NCI-H748 (cell line): ENCODE measurements around the gene SLC4A8.
"Not testable (repeated sequence)": the region's sequence is repeated elsewhere in the genome, so short reads cannot be mapped to it uniquely, and the experiment has no call there.

Experiments
- DNase-seq: peaks from one replicate; lab custom pipeline; 2025; ENCODE audit not compliant: unreplicated experiment; lab: John Stamatoyannopoulos, UW

SLC4A8 gene

DNA sequence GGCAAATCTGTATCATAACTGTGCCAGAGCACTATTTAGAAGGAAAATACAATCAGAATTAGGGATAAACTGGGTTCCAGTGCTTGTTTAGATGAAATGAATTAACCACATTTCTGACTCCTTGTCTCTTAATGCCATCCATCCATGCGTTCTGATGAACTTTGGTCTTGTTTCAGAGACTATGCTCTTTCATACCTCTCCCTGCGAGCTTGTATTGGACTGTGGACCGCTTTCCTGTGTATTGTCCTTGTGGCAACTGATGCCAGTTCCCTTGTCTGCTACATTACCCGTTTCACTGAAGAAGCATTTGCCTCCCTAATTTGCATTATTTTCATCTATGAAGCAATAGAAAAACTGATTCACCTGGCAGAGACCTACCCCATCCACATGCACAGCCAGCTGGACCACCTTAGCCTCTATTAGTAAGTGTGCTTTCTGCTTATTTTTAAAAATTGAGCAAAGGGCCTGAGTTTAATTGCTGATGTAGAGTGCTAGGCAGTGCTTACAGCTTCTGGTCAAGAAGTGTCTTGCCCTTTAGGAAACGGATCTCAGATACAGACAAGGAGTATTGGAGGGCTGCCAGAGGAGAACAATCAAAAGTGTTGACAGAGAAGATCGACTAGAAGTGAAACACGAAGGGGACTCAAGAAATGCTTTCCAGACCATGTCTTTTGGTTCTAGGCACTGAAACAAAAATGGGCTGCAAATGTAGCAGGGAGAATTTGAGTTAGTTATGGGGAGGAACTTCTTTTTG is 46.7 kb downstream of the SLC4A8 start:
- no peak for DNase-seq

DNA sequence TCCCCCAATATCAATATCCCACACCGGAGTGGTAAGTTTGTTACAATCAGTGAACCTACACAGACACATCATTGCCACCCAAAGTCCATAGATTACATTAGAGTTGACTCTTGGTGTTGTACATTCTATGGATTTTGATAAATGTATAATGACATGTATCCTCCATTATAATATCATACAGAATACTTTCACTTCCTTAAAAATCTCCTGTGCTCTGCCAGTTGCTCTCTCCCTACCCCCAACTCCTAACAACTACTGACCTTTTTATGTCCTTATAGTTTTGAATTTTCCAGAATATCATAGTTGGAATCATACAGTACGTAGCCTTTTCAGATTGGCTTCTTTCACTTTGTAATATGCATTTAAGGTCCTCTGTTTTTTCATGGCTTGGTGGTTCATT is 48.4 kb downstream of the SLC4A8 start:
- DNase-seq: no peak

DNA sequence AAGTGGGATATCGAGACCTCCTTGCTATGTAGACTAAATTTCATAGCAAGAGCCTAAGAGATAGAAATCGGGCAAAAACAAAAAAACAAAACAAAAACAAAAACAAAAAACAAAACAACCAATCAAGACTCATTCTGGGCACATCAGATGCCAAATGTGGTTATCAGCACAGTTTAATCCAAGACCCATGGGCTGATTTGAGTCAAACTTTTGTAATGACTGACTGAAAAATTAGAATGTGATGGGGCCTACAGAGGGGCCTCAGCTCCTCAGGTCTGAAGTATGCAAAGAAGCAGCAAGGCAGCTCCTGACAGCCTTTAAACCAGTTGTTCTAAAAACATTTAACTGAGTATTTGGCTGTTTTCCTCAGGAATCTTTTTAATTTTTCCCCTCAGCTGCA is 49.3 kb downstream of the SLC4A8 start:
- no peak for DNase-seq

DNA sequence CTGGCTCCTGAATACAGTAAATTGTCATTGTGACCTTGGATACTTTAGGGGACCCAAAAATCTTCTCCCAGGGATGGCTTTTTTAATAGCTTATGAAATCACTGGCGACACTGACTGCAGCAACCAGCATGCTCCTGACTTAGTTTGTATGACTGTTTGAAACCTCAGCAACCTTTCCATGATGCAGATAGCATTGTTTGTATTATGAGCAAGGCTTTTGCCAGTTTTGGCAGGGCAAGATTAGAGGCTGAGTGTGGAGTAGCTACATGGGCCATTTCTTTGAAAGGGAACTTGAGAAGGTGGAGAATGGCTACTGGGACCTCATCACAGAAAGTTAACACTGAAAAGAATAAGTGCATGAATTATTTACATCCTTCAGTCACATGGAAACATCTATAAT is 50.9 kb downstream of the SLC4A8 start:
- DNase-seq: no peak

DNA sequence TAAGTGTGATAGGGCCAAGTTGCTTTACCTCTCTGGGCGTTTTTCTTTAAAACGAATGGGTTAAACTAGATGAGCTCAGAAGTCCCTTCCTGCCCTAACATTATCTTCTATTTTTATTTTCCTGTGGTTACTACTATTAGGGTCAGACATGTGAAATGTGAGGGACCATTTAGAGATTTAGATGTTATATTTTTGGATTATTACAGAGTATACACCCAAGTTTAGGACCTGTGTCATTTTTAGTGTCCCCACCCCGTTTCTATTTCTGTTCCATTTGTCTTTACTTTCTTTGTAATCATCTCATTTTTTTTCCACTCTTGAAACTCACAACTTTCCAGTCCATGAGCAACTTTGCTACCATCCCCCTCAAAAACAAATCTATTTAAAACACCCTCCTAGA is 56.3 kb downstream of the SLC4A8 start:
- DNase-seq: no peak

DNA sequence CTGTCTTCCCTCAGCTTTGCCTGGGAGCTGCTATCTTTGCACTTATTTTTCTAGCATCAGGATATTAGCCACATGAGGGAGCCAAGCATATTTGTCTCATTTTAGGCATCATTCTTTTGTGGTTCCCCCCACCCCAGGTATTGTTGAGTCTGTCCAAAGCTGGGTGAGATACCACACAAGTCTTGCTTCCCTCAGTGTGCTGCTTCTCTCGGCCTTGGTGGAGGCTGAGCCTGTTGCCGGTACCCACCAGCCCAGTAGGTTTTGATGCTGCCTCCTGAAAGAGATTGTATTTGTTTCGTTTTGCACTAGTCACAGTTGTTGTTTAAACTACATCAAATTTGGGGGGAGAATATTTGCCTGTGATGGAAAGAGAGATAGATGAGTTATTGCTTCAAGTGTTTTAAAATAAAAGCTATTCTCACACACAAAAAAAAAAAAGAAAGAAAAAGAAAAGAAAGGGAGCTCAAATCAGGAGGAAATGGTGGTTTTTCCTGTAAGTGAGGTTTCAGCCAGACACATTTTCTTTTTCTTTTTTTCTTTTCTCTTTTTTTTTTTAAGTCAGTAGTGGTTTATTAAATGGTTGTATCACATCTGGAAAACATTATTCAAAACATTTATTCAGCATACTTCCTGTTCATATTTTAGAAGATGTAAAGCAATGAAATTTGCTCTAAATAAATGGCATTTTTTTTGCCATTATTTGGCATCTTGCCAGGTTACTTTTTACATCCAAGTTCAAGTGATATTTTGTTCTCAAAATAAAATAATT is 58.5 kb downstream of the SLC4A8 start:
- no peak for DNase-seq

DNA sequence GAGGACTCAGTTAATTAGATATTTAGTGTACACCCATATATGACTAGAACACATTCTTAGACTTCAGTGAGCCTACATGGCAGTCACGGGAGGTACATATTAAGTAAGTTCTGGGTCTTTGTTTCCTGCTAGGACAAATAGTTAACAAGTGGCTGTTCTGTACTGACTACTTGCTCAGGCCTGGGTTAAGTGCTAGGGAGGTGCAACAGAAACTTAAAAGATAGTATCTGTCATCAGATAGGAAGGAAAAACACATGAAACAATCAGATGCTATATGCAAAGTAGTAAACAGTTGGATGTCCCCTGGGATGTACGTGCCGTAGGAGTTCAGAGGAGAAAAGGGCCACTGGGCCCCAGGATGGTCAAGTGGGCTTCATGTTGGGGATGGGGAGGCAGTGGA is 59.5 kb downstream of the SLC4A8 start:
- DNase-seq: no peak

DNA sequence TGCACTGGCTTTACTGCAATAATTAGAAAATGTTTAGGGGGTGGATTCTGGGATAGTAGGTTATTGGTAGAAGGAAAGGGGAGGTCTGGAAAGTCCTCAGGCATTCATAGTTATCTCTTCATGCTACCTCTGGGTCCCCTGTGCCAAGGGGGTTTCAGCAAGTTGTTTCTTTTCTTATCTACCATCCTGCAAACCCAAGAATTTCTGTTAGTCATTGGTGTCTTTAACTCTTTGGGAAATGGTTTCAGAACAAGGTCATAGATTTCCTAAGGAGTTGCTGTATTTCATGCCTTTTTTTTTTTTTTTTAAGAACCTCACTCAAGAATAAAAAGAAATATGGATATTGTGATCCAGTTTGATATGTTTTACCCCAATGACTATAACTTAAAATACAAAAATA is 63.6 kb downstream of the SLC4A8 start:
- DNase-seq: no peak

DNA sequence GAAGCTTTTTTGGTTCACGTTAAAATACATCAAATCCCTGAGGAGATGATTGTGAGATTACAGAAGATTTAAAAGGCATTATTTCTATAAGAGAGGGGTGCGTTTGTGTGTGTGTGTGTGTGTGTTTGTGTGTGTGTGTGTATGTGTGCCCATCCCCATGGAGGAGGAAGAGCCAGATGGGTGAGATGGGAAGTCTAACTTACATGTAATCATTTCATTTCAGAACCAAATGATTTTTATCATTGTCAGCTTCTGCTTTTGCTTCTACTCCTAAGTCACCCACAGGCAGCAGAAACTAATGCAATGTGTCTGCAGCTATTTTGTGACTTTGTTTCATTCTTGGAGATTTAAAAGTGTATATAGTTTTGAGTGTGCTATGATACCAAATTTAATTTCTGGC is 68.7 kb downstream of the SLC4A8 start:
- no peak for DNase-seq

DNA sequence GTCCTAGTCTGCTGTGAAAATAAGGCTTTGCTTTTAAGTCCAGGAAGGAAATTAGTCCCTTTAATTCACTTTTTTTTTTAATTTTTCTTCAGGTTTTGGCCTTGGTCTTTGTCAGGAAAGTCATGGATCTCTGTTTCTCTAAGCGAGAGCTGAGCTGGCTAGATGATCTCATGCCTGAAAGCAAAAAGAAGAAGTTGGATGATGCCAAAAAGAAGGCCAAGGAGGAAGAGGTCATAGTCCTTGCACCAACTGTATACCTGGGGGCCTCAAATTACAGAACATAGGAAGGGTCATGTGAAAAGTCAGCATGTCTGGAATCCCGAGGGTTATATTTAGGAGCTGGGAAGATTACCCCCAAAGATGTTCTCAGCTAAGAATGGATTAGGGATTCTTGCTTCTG is 72.3 kb downstream of the SLC4A8 start:
- DNase-seq: no peak

DNA sequence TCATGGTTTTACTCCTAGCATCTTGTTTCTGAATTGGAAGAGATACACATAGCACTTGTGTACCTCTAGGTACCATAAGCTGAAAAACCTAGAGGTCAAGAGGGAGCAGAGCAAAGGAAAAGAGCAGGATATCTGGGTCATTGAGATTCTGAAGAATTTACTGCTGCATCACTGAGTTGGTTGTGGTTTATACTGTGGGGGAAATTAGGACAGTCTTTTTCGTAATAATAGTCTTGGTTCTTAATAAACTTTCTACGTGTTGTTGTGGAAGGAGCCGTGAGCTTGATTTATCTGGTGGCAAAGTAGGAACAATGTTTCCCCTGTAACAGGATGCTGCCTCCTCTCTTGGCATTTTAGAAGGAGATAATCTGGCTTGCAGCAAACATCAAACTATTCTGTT is 80.2 kb downstream of the SLC4A8 start:
- no peak for DNase-seq

DNA sequence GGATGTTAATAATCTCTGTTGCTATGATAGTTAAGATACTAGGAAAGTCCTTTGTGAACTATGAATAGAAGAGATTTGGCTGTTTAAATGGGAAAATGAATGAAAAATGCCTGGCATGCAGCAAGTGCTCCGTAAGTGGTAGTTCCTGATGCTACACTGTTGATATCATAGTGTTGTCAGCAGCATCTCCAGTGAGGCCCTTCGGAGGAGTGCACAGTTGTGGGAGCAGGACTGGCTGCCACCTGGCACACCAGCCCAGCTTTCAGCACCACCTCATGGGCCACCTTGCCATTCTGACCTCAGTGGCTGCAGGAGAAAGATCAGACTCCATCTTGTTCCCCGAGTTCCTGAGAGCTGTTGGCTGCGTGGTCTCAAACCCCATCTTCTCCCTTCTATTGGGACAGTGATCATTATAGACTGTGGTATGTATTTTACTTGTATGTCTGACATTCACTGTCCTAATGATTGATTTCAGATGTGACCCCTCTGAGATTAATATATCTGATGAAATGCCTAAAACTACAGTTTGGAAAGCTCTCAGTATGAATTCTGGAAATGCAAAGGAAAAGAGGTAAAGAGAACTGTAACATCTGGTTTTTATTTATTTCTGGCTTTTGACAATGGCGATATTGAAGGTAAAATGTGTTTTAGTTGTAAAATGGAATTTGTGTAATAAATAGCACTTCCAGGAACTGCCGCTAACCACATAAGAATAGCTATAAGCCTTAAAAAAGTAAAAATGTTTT is 80.9 kb downstream of the SLC4A8 start:
- DNase-seq: no peak

DNA sequence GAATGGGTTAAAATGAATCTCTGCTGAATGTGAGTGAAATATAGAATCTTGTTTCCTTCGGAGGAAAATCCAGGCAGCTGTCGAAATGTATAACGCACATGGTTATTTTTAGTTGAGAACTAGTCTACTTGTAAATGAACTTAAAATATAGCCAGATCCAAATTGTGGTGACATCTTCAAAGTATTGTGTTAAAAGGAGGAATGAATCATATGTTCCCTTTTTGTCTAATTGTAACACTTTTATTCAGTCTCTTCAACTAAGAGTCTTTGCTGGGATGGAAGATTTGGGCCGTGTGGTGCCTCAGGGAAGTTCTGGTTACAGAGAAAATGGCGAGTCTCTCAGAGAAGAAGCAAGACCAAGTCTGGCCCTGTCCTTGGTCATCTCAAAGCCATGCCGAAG is 82.5 kb downstream of the SLC4A8 start:
- no peak for DNase-seq

DNA sequence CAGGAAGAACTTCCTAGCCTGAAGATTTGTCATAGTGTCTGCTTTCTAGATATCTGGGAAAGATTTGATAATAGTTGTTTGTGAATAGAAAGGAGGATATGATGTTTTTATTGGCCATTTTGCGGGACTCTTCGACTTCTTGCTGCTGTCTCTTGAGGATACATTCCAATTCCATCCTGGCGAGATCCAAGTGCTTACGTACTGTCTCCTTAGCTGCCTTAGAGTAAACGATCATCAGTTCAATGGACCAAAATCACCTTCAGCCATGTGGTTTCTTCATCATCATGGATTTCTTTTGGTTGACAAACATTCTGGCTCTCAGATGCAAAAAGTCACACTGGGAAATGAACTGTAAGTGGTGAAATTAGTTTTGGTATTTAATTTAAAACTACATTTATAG is 83.7 kb downstream of the SLC4A8 start:
- no peak for DNase-seq

DNA sequence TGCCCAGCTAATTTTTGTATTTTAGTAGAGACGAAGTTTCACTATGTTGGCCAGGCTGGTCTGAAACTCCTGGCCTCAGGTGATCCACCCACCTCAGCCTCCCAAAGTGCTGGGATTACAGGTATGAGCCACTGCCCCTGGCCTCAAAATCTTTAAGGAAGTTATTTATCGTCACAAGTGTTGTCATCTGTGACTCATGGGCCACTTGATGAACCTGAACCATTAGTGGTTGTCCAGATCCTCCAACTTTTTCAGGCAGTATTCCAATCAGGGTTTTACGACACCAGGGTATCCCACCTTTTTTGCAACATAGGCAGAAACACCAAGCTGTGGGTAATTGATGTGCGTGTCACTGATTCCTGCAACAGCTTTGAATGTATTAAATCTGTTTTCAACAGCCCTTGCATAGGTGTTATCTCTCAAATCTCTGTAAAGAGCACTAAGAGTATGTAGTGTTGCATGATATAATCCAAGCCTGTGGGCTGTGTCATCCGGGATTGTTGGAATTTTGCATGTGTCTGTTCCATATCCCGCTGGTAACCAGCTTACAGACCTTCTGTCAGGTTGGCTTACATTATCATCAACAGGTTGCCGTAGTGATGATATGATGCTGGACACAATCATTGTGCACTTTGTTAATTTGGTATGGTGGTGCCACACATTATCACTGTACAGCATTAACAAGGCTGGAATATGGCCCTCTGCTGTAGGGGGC is 87.1 kb downstream of the SLC4A8 start:
- DNase-seq: no peak

DNA sequence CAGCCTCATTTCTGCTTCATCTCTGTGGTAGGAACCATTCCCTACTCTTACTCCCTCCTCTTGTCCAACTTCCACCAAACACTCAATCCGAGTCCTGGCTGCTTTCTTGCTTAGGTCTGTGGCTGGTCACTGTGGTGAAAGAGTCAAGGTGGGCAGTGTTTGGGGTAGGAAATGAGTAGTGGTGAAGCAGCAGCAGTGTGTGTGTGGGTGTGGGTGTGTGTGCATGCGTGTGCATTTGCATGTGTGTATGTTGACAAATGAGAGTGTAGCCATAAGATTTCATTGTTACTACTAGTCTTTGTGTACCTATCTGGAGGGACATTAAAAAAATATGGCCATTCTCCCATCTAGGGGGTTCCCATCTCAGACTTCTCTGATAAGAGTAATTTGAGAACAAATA is 87.8 kb downstream of the SLC4A8 start:
- DNase-seq: no peak

DNA sequence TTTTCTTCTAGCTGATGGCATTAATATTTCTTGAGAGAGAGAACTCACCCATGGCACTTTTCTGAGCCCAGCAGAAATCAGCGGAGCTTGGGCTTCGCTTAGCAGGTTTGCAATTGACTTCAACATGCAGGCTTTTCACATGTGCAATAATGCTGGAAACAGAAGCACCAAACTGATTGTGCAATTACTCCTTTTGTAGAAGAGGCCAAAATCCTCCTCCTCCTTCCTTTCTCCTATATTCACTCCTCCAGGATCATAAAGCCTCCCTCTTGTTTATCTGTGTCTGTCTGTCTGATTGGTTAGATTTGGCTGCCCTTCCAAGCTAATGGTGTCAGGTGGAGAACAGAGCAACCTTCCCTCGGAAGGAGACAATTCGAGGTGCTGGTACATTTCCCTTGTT is 90.4 kb downstream of the SLC4A8 start:
- not testable (repeated sequence) for DNase-seq

DNA sequence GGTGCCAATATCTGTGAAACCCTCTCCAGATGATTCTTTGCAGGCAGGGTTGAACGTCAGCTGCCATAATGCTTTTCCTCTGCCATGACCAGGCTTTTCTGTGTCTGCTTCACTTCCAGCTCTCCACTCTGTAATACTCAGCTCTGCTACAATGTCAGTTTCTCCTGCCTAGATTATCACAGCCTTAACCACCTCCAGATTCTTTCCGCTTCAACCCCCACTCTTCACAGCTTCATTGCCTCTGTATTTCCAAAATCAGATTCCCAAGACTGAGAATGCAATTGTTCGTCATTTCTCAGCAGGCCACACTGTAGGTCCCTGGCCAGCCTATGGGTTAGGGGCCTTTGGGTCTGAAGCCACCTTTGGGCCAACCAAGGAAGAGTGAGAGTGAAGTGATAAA is 92.7 kb downstream of the SLC4A8 start:
- no peak for DNase-seq

DNA sequence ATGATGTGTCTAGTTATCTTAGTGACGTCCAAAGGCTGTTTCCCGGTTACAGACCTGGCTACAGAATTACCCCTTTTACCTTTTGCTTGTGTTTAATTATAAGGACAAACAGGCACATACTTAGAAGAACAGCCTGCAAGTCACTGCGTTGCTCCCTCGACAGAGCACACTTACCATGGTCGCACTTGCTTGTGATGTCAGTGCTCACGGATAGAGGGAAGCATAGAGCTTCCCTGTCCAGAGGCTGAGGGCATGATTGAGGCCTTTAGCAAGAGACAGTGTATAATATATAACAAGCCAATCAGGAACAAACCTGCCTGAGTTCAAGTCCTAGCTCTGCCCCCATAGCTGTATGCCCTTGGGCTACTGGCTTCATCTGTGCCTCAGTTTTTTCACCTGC is 93.2 kb downstream of the SLC4A8 start:
- no peak for DNase-seq

DNA sequence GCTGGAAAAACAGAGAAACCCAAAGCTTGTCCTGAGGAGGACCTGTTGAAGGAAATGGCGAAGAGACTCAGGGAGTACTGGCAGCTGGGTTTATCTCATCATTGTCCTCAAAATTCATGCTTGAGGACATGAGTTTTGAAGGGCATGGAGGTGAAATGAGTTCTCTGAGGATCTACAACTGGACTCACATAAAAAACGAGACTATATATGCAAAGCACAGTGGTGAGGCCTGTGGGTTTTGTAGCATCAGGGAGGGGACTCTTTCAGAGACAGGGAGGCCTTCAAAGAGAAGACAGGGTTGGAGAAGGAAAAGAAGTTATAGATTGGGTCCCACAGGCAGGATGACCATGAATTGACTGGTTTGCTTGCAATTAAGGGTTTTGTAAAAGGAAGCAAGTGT is 95.1 kb downstream of the SLC4A8 start:
- no peak for DNase-seq

DNA sequence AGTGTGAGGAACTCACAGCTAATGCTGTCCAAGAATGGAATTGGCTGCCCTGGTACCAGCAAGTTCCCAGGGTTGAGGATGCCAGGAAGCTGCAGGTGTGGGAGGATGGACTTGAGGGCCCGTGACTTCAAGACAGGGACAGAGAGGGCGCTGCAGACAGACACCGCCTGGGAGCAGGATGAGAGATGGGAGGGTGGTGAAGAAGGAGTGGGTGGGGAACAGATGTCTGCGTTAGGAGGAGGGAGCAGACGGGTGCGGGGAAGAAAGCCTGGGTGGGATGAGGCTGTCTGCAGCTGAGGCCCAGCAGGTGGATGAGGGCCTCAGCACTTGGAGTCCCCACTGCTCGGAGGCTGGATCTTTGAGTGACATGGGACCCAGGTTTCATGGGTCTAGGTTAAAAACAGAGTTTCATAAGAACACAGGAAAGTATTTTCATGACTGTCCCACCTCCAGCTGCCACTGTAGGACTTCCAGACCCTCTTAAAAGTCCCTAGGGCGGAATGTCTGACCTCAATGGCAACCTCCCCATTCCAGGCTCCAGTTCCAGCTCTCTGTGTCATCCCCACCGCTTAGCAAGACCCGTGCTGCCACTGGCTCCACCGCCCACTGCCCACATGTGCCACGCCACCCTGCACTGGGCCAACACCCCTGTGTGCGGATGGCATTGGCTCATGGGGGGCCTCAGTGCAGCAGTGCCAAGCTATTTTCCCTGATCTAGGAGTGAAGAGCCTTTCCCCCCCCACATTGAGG is 96.1 kb downstream of the SLC4A8 start:
- no peak for DNase-seq
